NB4 (cell line): ENCODE results near the gene MAST4.

Source experiments
- DNase-seq: peaks from one replicate; pipeline ENCODE4 v3.0.0; 2010; ENCODE audit warnings: low read depth
- H3K4me3 ChIP-seq: one replicate; pipeline ENCODE4 v1.5.1; 2011; ENCODE audit warnings: mild to moderate bottlenecking, low read depth, low read length, moderate library complexity
- CTCF ChIP-seq: IDR thresholded peaks from one replicate; pipeline ENCODE4 v1.5.1; 2012; ENCODE audit warnings: low read depth, low read length
- MAX ChIP-seq: IDR thresholded peaks from 2 replicates; pipeline ENCODE4 v1.6.1; 2011; ENCODE audit warnings: low read depth, low read length
- MYC ChIP-seq: IDR thresholded peaks from 2 replicates; pipeline ENCODE4 v1.6.1; 2011; ENCODE audit warnings: low read depth, low read length
- POLR2A ChIP-seq: IDR thresholded peaks from 2 replicates; pipeline ENCODE4 v1.6.1; 2011; ENCODE audit warnings: mild to moderate bottlenecking; ENCODE audit not compliant: insufficient read length; ENCODE audit errors: extremely low read depth

MAST4 gene

GRCh38 chr5:67111779-67112178 is 515.6 kb downstream of the MAST4 start:
- no peak for TF ChIP-seq MAX
- TF ChIP-seq CTCF, result no peak
- no peak for TF ChIP-seq MYC
- TF ChIP-seq POLR2A, result no peak
- no peak overlapping the region for H3K4me3 ChIP-seq
- no peak for DNase-seq

GRCh38 chr5:67115246-67115645 is 519.1 kb downstream of the MAST4 start:
- no peak overlapping the region for H3K4me3 ChIP-seq
- DNase-seq, result no peak

GRCh38 chr5:67115817-67116216 is 519.6 kb downstream of the MAST4 start:
- DNase-seq, result no peak
- TF ChIP-seq CTCF (no peak), MAX (no peak), POLR2A (no peak), MYC (no peak)
- no peak overlapping the region for H3K4me3 ChIP-seq

More at GRCh38 chr5:67115246-67115645, 519.1 kb downstream of the MAST4 start:
- TF ChIP-seq POLR2A (no peak), MYC (no peak), MAX (no peak), CTCF (no peak)

GRCh38 chr5:67118050-67118620 is 521.9 kb downstream of the MAST4 start:
- no peak for TF ChIP-seq MYC
- TF ChIP-seq POLR2A, result no peak
- no peak for DNase-seq

GRCh38 chr5:67119010-67119409 is 522.8 kb downstream of the MAST4 start:
- TF ChIP-seq MAX (no peak), MYC (no peak), CTCF (no peak), POLR2A (no peak)
- H3K4me3 ChIP-seq, result no peak overlapping the region
- DNase-seq, result no peak

More at GRCh38 chr5:67118050-67118620, 521.9 kb downstream of the MAST4 start:
- no peak overlapping the region for H3K4me3 ChIP-seq

GRCh38 chr5:67120032-67120431 is 523.8 kb downstream of the MAST4 start:
- TF ChIP-seq MAX (no peak), MYC (no peak), POLR2A (no peak), CTCF (no peak)
- DNase-seq, result no peak
- H3K4me3 ChIP-seq, result no peak overlapping the region
